NCI-H460 (cell line): ENCODE data around the gene PARG. TPM values are rescaled to one million over a fixed set of nuclear protein-coding genes. Genes with fewer than 3 reads are reported as not detected.

Experiments
- small RNA-seq, 2 experiments: library from RNA; depleted of rRNA; stranded (forward); fragments of <200 nt; gene quantifications; one replicate each; pipeline ENCODE3, GENCODE V24; 2014
- total RNA-seq: library from RNA; depleted of rRNA; stranded (reverse); fragments of >200 nt; shearing (Covaris generic); gene quantifications from 2 replicates; pipeline ENCODE4 v1.2.3, GENCODE V29; 2014; rRNA removed

PARG gene
- total RNA-seq, 1 experiment from 2014 or later: 36.5 TPM

Small RNA genes lying within 50 kb of the gene (small RNA-seq; reads per million reads assigned to genes)
- gene RNA5SP317: 0 reads per million in 2 experiments
- gene SNORA74C-2: 0.33 to 0.53 reads per million in 2 experiments

Other genes with a start within 250 kb of the PARG start
- gene OGDHL, start 179.7 kb downstream of the PARG start, total RNA-seq: 0.09 and 0.30 TPM in 2 replicates
- gene TIMM23B, start within 50 bp of the PARG start, total RNA-seq: 14.9 and 16.1 TPM in 2 replicates
- 6.4 and 7.8 TPM in 2 replicates for gene AGAP6, start 46.4 kb upstream of the PARG start, total RNA-seq
- 21.3 and 34.6 TPM in 2 replicates for gene WASHC2A, start 125.9 kb upstream of the PARG start, total RNA-seq